ENCODE results near the gene IFRD2.

Gene IFRD2

GRCh38 chr3:50333744-50334328 is 41.6 kb upstream of the IFRD2 start:
- Histone ChIP-seq H3K4me3 (ENCODE audit: low read length) (no peak overlapping the region), H3K4me2 (ENCODE audit: low read length) (peak overlapping the region; percentile 60), H3K9ac (ENCODE audit: low read depth, low read length) (peak overlapping the region; percentile 32), H3K36me3 (ENCODE audit: insufficient read depth, low read length) (peaks cover 33% of the 10 kb centered on the region), H3K27me3 (ENCODE audit: control insufficient read depth, insufficient read depth, low read length) (no peaks in the 10 kb centered on the region), H3K4me1 (ENCODE audit: control insufficient read depth, insufficient read depth, low read length) (peaks cover 45% of the 10 kb centered on the region), H3K9me3 (replicated peaks; ENCODE audit: low read length) (no peaks in the 10 kb centered on the region)

- H3K36me3 ChIP-seq (ENCODE audit: insufficient read depth, low read length), result peaks cover 33% of the 10 kb centered on the region
Observed at GRCh38 chr3:50331364-50331907, 39.2 kb upstream of the IFRD2 start.

GRCh38 chr3:50330330-50330729 is 38.1 kb upstream of the IFRD2 start:
- Histone ChIP-seq H3K9ac (ENCODE audit: low read depth, low read length) (no peak overlapping the region), H3K27me3 (ENCODE audit: control insufficient read depth, insufficient read depth, low read length) (no peaks in the 10 kb centered on the region), H3K4me2 (ENCODE audit: low read length) (no peak overlapping the region), H3K4me3 (ENCODE audit: low read length) (no peak overlapping the region), H3K36me3 (ENCODE audit: insufficient read depth, low read length) (peaks cover 39% of the 10 kb centered on the region), H3K9me3 (replicated peaks; ENCODE audit: low read length) (no peaks in the 10 kb centered on the region), H3K4me1 (ENCODE audit: control insufficient read depth, insufficient read depth, low read length) (peaks cover 37% of the 10 kb centered on the region)

More at GRCh38 chr3:50331364-50331907, 39.2 kb upstream of the IFRD2 start:
- Histone ChIP-seq H3K27me3 (ENCODE audit: control insufficient read depth, insufficient read depth, low read length) (no peaks in the 10 kb centered on the region), H3K4me1 (ENCODE audit: control insufficient read depth, insufficient read depth, low read length) (peaks cover 47% of the 10 kb centered on the region), H3K9ac (ENCODE audit: low read depth, low read length) (no peak overlapping the region), H3K4me3 (ENCODE audit: low read length) (no peak overlapping the region), H3K4me2 (ENCODE audit: low read length) (no peak overlapping the region), H3K9me3 (replicated peaks; ENCODE audit: low read length) (no peaks in the 10 kb centered on the region)

- Histone ChIP-seq H3K36me3 (ENCODE audit: insufficient read depth, low read length) (peaks cover 39% of the 10 kb centered on the region), H3K4me1 (ENCODE audit: control insufficient read depth, insufficient read depth, low read length) (peaks cover 15% of the 10 kb centered on the region), H3K9me3 (replicated peaks; ENCODE audit: low read length) (no peaks in the 10 kb centered on the region), H3K9ac (ENCODE audit: low read depth, low read length) (peak within 1 kb of the TSS; percentile 96), H3K4me2 (ENCODE audit: low read length) (peak within 1 kb of the TSS; percentile 99), H3K4me3 (ENCODE audit: low read length) (peak within 1 kb of the TSS; percentile 92), H3K27me3 (ENCODE audit: control insufficient read depth, insufficient read depth, low read length) (no peaks in the 10 kb centered on the region)
Observed at GRCh38 chr3:50327943-50328691, 35.9 kb upstream of the IFRD2 start, which contains the start of gene TUSC2. Gene TUSC2, minus strand, starts transcription at chr3:50328223. Its CDS starts 124 bp downstream, at chr3:50328099.

- Histone ChIP-seq H3K9ac (ENCODE audit: low read depth, low read length) (peak overlapping the region; percentile 96), H3K4me1 (ENCODE audit: control insufficient read depth, insufficient read depth, low read length) (peaks cover 21% of the 10 kb centered on the region), H3K36me3 (ENCODE audit: insufficient read depth, low read length) (peaks cover 38% of the 10 kb centered on the region)
Observed at GRCh38 chr3:50327129-50327528, 34.9 kb upstream of the IFRD2 start.

GRCh38 chr3:50326182-50326541 is 33.9 kb upstream of the IFRD2 start:
- no peak overlapping the region for H3K9ac ChIP-seq (ENCODE audit: low read depth, low read length)
- H3K9me3 ChIP-seq (replicated peaks; ENCODE audit: low read length), result no peaks in the 10 kb centered on the region
- H3K36me3 ChIP-seq (ENCODE audit: insufficient read depth, low read length), result peaks cover 28% of the 10 kb centered on the region
- H3K4me1 ChIP-seq (ENCODE audit: control insufficient read depth, insufficient read depth, low read length), result peaks cover 25% of the 10 kb centered on the region
- H3K4me2 ChIP-seq (ENCODE audit: low read length), result no peak overlapping the region
- H3K4me3 ChIP-seq (ENCODE audit: low read length), result no peak overlapping the region
- H3K27me3 ChIP-seq (ENCODE audit: control insufficient read depth, insufficient read depth, low read length), result no peaks in the 10 kb centered on the region

More at GRCh38 chr3:50327129-50327528, 34.9 kb upstream of the IFRD2 start:
- no peaks in the 10 kb centered on the region for H3K27me3 ChIP-seq (ENCODE audit: control insufficient read depth, insufficient read depth, low read length)
- H3K4me2 ChIP-seq (ENCODE audit: low read length), result peak overlapping the region; percentile 99
- peak overlapping the region; percentile 92 for H3K4me3 ChIP-seq (ENCODE audit: low read length)
- H3K9me3 ChIP-seq (replicated peaks; ENCODE audit: low read length), result no peaks in the 10 kb centered on the region

GRCh38 chr3:50325497-50326181 is 33.4 kb upstream of the IFRD2 start:
- Histone ChIP-seq H3K4me2 (ENCODE audit: low read length) (no peak overlapping the region), H3K4me3 (ENCODE audit: low read length) (no peak overlapping the region), H3K9me3 (replicated peaks; ENCODE audit: low read length) (no peaks in the 10 kb centered on the region), H3K9ac (ENCODE audit: low read depth, low read length) (no peak overlapping the region), H3K27me3 (ENCODE audit: control insufficient read depth, insufficient read depth, low read length) (no peaks in the 10 kb centered on the region), H3K4me1 (ENCODE audit: control insufficient read depth, insufficient read depth, low read length) (peaks cover 25% of the 10 kb centered on the region), H3K36me3 (ENCODE audit: insufficient read depth, low read length) (peaks cover 23% of the 10 kb centered on the region)

GRCh38 chr3:50325113-50325480 is 32.9 kb upstream of the IFRD2 start:
- peaks cover 30% of the 10 kb centered on the region for H3K4me1 ChIP-seq (ENCODE audit: control insufficient read depth, insufficient read depth, low read length)
- H3K9ac ChIP-seq (ENCODE audit: low read depth, low read length), result no peak overlapping the region
- H3K36me3 ChIP-seq (ENCODE audit: insufficient read depth, low read length), result peaks cover 18% of the 10 kb centered on the region

GRCh38 chr3:50324351-50325112 is 32.3 kb upstream of the IFRD2 start:
- Histone ChIP-seq H3K4me2 (ENCODE audit: low read length) (no peak overlapping the region), H3K9ac (ENCODE audit: low read depth, low read length) (no peak overlapping the region), H3K9me3 (replicated peaks; ENCODE audit: low read length) (no peaks in the 10 kb centered on the region), H3K27me3 (ENCODE audit: control insufficient read depth, insufficient read depth, low read length) (no peaks in the 10 kb centered on the region), H3K4me3 (ENCODE audit: low read length) (no peak overlapping the region), H3K36me3 (ENCODE audit: insufficient read depth, low read length) (peaks cover 16% of the 10 kb centered on the region), H3K4me1 (ENCODE audit: control insufficient read depth, insufficient read depth, low read length) (peaks cover 34% of the 10 kb centered on the region)

More at GRCh38 chr3:50325113-50325480, 32.9 kb upstream of the IFRD2 start:
- Histone ChIP-seq H3K9me3 (replicated peaks; ENCODE audit: low read length) (no peaks in the 10 kb centered on the region), H3K4me2 (ENCODE audit: low read length) (no peak overlapping the region), H3K27me3 (ENCODE audit: control insufficient read depth, insufficient read depth, low read length) (no peaks in the 10 kb centered on the region), H3K4me3 (ENCODE audit: low read length) (no peak overlapping the region)

GRCh38 chr3:50323614-50324199 is 31.5 kb upstream of the IFRD2 start:
- Histone ChIP-seq H3K9ac (ENCODE audit: low read depth, low read length) (no peak overlapping the region), H3K4me2 (ENCODE audit: low read length) (no peak overlapping the region), H3K36me3 (ENCODE audit: insufficient read depth, low read length) (peaks cover 18% of the 10 kb centered on the region), H3K4me3 (ENCODE audit: low read length) (no peak overlapping the region), H3K9me3 (replicated peaks; ENCODE audit: low read length) (no peaks in the 10 kb centered on the region), H3K4me1 (ENCODE audit: control insufficient read depth, insufficient read depth, low read length) (peaks cover 40% of the 10 kb centered on the region), H3K27me3 (ENCODE audit: control insufficient read depth, insufficient read depth, low read length) (no peaks in the 10 kb centered on the region)
